GM19395 (cell line): ENCODE data around the gene CITED2.
"Not testable (repeated sequence)": the region's sequence is repeated elsewhere in the genome, so short reads cannot be mapped to it uniquely, and the experiment has no call there.

Experiments used
- ATAC-seq: cut with Tn5 transposase; IDR thresholded peaks from one replicate; pipeline ENCODE4 v1.9.1; 2021; ENCODE audit warnings: mild to moderate bottlenecking, moderate library complexity; ENCODE audit not compliant: unreplicated experiment

The CITED2 gene, protein sequence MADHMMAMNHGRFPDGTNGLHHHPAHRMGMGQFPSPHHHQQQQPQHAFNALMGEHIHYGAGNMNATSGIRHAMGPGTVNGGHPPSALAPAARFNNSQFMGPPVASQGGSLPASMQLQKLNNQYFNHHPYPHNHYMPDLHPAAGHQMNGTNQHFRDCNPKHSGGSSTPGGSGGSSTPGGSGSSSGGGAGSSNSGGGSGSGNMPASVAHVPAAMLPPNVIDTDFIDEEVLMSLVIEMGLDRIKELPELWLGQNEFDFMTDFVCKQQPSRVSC

DNA sequence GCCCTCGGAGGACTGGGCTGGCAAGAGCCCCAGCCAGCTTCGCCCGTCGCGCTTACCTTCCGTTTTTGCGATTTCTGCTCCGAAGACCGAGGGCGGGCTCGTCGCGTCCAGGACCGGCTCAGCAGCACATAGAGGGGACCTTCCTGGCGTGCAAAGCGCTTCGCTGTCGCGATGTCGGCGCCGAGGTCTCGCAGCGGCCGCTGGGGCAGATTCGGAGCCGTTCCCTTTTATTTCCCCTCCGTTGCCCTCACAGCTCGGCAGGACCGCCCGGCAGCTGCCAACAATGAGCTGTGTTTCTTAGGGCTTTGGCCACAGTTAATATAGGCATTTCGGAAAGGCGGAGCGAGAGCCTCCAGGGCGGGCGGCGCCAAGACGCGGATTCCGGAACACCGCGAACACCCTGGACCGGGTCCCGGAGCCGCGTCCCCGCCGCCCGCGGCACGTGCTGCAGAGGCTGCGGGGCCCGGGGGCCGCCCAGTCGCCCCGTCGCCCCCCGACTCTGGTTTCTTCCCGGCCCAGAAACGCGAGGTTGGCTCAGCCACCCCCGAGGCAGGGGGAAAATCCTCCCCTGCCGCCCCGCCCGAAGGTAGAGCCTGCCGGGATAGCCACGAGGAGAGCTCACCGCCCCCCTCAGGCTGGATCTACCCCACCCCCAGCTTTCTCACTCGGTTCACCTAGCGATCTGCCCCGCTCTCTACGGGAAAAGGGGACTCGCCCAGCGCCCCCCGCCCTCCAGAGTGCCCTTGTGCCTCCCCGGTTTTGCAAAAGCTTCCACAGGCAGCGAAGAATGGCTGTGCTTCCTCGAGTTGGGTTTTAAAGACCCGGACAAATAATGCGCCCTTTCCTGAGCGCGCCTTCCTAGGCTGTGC, at the start of gene CITED2:
TSS of gene CITED2 (minus strand) at position 292 of the 869 bp plus-strand sequence. CDS start 704 bp downstream, outside the sequence.
- ATAC-seq: peak; percentile 73

DNA sequence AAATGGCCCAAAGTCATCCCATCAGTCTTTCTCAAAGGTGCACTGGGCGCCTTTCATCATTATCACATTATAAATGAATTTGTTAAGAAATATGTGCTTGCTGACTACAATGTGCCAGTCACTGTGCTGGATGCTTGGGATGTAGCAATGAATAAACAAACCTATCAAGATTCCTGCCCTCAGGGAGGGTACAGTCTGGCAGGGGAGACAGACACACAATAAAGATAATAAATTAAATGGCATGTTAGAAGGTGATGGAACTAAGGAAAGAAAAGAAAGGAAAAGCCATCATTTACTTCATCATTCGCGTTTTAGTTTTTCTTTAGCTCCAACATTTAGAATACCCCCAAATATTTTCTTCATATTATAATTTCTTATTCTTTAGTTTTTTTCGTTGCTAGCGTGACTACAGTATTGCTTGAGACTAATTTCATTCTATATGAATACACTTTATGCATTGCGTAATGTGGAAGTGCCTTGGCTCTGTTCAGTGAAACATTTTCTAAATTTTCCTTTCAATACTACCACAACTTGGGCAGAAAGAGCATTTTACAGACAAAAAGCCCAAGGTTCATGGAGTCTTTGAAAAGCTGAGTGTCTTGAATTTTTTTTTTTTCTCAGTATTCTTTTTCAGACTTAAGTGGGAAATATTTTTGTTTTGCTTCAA, 48.7 kb upstream of the CITED2 start:
- no peak for ATAC-seq

DNA sequence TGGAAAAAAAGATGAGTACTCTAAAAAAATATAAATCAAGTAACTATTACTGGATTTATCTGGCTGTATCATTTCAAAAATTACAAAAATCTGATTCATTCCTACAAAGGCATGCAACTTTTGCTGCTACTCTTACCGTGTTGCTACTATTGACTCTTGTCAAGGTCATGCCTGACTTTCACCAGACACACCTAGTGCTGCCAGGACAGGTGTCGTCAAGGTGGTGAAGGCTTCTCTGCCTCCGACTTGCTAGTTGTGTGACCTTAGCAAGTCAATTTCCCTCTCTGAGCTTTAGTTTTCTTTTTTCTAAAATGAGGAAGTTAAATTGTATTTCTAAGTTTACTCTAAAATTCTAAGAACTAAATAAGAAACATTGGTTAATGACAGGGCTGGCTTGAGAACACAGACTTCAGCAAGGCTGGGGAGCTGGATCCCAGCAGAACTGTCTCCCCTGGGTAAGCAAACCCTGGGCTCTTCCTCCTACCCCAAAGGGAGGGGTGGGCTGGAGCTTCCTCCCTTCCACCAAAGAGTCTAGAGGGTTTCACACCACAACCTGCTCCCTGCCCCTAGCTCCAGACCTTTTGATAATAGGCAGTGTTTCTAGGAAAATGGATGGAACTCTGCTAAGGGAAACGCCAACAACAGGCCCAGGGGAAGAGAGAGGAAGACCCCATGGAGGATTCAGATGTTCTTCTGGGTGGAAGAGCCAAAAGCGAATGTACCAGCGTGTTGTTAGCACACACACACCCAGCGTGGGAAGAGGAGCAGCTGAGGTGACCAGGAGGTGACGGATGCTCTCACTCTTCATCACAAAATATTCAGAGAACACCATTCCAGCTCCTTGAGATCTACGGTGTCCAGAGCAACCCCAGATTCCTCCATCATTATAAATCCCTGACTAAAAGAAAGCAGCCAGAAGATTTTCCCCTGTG, 47.9 kb upstream of the CITED2 start:
- no peak for ATAC-seq

DNA sequence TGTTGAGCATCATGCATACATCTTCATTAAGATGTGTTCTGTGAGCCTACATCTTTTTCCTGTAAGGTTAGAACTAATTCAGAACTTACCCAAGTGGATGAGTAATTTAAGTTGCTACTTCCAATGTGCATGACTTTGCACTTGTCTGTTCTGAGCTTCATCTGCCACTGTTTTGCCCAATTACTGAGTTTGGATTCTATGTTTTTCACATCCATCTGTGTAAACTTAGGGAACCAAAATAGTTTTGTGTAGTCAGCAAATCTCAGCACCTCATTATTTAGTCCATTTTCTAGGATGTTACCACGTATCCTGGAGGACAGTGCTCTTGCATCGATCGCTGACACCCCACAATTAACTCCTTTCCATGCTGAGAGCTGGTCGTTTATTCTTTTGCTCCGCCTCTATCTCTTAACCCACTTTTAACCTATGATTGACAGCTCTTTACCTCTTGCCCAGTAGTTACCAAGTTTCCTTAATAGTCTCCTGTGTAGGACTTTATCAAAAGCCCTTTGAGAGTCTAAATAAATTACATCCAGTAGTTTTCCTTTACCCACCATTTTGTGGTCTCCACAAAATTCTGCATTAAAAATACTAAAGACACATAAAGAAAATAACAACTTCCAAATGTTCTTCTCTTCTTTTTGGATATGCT, 44.2 kb upstream of the CITED2 start:
- ATAC-seq: no peak

DNA sequence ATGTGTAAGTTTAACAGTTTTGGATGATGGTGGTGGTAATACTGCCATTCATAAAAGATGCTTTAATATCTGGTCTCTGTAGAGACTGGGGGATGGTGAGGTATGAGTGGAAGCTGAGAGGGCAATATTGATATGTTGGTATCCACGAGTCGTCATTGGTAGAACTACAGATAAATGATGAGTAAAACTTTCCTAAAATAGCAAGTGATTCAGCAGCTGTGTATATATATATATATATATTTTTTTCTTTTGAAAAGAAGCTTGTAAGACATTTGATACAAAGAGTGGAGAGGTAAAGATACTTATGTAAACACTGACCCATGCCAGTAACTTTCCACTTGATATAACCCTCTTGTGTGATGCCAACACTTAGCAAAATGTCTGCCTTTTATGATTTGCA, 41.7 kb upstream of the CITED2 start:
- ATAC-seq: no peak

DNA sequence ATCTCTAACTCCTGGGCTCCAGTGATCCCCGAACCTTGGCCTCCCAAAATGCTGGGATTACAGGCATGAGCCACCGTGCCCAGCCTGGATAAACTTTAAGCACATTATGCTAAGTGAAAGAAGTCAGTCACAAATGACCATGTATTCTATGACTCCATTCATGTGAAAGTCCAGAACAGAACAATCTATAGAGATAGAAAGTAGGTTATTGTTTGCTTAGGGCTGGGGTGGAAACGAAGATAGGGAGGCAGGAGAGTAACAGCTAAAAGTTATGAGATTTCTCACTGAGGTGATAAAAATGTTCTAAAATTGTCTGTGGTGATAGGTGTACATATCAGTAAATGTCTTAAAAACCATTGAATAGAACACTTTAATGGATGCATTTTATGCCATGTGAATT, 40.9 kb upstream of the CITED2 start:
- ATAC-seq: no peak

DNA sequence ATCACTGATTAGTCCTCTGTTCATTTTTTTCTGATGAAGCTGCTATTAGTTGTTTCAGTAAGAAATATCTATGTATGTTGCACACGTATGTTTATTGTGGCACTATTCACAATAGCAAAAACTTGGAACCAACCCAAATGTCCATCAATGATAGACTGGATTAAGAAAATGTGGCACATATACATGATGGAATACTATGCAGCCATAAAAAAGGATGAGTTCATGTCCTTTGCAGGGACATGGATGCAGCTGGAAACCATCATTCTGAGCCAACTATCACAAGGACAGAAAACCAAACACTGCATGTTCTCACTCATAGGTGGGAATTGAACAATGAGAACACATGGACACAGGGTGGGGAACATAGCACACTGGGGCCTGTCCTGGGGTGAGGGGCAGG, 37.7 kb upstream of the CITED2 start:
- ATAC-seq: not testable (repeated sequence)

DNA sequence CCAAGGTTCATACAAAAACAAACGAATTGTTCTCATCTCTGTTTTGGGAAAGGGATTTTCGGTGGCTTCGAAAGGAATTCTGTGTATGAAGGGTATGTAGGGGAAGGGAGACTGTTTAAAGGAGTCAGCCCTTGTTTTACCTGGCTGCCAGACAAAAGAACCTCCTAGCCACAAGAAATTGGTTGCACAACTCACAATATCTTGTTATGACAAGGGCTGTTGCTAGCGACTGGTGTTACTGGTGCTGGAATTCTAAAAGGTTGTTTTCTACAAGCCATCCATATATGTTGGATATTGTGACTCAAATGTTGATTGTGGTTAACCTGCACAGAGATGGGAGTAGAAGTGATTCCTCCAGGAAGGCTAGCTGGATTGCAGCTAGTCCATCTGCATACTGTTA, 34.6 kb upstream of the CITED2 start:
- no peak for ATAC-seq

DNA sequence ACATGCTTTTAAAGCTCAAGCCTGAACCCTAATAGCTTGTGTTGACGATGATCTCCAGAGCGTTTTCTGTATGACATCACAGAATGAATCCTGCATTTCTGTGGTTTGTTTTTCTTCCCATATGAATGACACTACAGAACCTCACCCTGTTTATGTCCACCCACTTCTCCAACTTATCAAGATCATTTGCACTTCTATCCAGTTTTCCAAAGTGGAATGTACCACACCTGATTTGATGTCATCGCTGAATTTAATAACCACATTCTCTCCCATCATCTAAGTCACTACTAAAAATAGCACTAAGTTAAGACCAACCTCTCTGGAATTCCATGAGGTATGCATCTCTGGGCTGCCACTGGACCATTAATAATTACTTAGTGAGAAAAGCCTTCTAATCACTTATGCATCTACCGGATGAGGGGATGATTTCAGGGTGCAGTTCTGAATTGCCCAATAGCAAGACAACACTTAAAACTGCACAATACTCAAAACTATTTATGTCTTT, 33.3 kb upstream of the CITED2 start:
- ATAC-seq: no peak

DNA sequence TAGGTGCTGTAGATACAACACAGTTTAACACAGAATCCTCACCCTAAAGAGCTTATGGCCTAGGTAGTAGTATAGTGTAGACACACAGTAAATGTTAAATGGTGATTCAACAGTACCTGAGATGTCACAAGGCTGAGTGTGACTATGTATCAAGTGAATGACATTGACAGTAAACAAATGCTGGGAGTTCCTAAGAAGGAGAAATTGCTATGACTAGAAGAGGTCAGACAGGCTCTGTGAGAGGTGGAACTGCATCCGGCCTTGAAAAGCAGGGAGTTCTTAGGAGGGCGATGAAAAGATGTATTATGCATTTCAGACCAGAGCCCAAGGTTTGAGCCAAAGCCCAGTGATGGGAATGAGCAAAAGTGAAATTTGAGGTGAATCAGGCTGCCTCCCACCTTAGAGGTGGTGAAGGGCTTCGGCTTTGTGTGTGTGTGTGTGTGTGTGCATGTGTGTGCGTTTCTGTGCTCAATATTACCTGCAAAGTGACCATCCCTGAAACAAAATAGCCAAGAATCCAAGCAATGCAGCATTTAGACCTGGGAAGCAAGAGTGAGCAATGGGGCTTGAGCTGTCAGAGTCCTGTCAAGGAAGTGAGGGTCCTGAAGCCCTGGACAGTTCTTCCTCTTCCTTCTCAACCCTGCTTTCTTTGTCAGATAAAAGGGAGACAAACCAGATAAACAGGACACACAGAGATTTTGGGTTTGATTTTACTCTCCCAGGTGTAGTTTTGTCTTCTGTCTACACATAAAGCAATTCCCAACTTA, 32.3 kb upstream of the CITED2 start:
- no peak for ATAC-seq

DNA sequence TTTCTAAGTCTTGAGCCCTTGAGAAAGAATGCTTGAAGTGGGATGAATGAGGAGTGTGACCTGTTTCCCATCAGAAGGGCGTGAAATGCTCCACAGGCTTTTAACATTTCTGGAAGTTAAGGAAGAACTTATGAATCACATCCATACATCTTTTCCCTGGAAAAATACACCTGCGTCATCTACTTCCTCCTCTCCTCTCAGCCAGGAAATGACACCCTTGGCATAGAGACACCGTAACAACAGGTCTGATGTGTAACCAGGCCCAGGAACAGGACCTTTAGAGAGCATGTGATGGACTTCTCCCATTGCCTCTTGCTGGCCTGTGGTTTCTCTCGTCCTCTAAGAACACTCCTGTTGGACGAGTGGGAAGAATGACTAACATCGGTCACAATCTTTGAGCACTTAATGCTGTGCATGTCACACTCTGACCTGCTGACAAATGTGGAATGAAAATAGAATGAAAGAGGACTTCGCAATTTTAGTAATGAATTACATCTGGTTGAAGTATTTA, 28.5 kb upstream of the CITED2 start:
- ATAC-seq: no peak

DNA sequence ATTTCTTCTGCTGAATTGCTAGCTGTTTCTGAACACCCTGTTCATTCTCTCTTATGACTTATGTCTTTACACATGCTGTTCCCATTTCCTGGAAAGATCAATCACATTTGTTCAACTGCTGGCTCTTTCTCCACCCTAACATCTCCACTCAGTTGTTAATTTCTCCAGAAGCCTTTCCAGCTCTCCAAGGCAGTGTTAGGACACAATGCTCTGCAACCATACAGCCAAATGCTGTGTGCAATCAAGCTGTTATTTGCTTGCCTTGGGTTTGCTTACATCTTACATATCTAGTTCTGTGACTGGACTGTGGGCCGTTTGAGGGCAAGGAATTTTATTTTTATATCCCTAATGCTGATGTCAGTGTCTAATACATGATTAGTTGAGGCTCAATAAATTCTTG, 24.2 kb upstream of the CITED2 start:
- ATAC-seq: no peak

DNA sequence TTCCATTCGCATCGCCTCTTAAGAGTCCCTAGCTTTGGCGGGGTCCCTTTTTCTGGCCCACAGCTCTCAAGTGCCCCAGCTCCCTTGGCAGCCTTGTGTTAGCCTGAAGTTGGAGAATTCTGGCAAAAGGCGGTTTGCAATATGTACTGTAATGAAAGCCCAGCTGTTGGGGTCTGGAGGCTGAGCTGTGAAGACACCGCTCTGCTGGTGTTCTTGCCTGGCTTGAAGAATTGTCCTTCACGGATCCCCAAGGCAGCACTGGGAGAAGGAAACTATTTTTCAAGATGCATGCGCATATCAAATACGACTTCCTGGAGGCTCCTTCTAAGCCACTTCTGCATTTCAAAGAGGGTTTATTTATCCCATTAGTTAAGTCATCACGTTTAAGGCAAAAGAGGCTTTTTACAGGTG, 21.4 kb upstream of the CITED2 start:
- ATAC-seq: no peak

DNA sequence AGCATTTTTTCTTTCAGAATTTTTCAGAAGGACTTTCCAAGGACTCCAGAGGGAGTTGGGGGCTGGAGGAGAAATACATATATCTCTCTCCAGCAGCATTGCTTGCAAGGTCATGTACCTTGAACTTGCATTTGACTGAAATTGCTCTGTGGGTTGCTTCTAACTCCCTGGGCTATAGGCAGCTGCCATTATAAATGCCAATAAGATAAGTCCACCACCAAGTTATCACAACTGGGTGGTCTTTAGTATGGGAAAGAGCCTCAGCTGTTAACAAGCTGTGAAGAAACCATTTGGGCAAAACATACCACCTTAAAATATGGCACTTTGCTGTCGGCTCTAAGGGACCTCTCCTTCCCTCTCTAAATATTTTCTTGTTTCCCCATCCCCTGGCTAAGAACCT, 20.9 kb upstream of the CITED2 start:
- ATAC-seq: no peak

DNA sequence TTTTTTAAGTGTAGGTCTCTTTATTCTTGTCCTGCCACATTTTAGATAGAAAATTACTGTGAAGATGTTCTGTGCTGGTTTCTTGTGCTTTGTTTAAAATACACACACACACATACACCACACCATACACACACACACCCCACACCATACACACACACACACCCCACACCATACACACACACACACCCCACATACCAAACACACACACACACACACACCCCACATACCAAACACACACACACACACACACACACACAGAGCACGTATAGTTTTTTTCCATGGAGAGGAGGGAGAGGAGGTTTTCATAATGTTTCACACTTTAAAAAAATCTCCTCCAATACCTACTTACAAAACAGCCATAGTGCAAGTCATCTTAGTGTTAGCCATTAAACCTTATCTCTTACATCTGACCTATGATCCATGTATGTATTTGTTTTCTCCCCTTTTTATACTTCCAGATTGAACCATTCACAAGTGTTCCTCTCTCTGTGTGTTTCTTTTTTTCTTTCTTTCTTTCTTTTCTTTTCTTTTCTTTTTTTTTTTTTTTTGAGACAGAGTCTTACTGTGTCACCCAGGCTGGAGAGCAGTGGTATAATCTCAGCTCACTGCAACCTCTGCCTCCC, 19.7 kb upstream of the CITED2 start:
- no peak for ATAC-seq

DNA sequence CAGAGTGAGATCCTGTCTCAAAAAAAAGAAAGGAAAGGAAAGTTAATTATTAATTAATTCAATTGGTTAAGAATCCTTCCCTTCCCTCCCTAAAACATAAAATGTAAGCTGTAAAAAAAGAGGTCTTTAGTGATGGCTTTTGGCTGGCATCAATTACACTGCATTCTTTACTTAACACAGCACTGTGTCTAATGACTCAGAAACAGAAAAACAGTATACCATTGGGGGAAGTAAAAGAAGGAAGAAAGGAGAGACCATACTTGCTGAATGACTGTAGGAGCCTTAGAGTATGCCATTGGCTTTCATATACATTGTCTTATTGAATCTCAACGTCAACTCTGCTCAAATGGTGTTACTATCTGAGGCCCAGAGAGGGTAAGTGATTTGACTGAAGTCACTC, 18.3 kb upstream of the CITED2 start:
- ATAC-seq: peak; percentile 100

DNA sequence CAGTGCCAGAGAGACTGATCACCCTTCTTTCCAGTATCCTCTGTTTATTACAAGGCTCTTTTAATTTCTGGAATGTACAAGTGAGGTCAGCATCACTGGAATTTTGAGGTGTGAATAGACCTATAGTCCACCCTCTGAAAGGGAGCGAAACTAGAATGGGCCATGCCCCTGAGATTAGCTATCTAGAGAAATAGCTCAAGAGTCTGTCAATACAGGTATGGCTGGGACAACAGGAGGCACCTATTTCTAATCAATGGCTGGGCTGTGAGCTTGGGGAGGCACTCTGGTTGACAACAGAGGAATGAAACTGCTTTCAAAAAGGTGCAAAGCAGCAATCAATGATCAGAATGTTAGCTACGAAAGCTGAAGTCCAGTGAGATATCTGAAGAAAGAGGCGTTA, 17.3 kb upstream of the CITED2 start:
- no peak for ATAC-seq

DNA sequence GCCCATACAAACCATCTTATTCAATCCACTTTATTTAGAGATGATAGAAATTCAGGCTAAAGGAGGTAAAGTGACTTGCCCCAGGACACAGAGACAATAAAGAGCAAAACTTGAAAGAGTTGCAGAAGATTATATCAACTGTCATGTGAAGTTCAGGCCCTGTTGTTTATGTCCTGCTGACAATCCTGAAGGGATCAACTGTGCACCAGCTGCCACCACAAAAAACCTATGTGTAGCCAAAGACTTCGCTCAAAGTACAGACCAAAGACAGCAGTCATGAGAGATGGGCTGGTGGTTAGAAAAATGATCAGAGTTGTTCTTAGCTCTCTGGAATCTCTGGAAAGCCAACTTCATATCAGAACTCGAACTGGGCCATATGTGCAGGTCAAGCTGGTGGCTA, 16.0 kb upstream of the CITED2 start:
- ATAC-seq: no peak

DNA sequence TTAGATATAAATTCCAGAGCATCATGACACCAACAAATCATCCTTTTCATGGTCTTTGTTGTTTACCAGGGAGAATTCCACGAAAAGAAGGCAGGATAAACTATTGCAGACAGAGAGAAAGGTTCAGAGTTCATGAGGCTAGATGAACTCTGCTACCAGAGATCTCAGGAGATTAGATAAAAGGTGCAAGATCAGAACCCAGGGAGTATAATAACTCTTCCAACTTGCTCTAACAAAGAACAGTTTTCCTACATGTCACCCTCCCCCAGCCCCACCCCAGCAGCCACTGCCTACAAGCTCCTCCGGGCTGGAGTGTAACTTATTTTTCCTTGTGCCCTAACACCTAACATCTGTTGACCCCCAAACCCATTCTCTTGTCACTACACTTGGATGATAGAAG, 13.9 kb upstream of the CITED2 start:
- no peak for ATAC-seq
